ENCODE results near the gene PLD4.

The PLD4 gene

GRCh38 chr14:104929268-104930230, 4.9 kb downstream of the PLD4 start:
- no peak for FAIRE-seq

- FAIRE-seq: no peak
Measured at GRCh38 chr14:104930526-104931303, 6.0 kb downstream of the PLD4 start.

GRCh38 chr14:104931304-104931770, 6.7 kb downstream of the PLD4 start:
- FAIRE-seq: no peak

- FAIRE-seq: no peak
Measured at GRCh38 chr14:104931771-104932675, 7.3 kb downstream of the PLD4 start.

GRCh38 chr14:104932676-104933631, 8.3 kb downstream of the PLD4 start:
- no peak for FAIRE-seq

- FAIRE-seq: no peak
Measured at GRCh38 chr14:104933746-104934733, 9.4 kb downstream of the PLD4 start.

GRCh38 chr14:104935026-104935650, 10.5 kb downstream of the PLD4 start:
- FAIRE-seq: no peak

- no peak for FAIRE-seq
Measured at GRCh38 chr14:104935955-104936354, 11.3 kb downstream of the PLD4 start.

GRCh38 chr14:104936361-104937155, 11.9 kb downstream of the PLD4 start:
- FAIRE-seq: no peak

- FAIRE-seq: no peak
Measured at GRCh38 chr14:104937161-104937560, 12.5 kb downstream of the PLD4 start.

GRCh38 chr14:104937694-104938365, 13.2 kb downstream of the PLD4 start:
- no peak for FAIRE-seq

GRCh38 chr14:104938436-104938835, 13.8 kb downstream of the PLD4 start:
- no peak for FAIRE-seq

GRCh38 chr14:104938960-104939359, 14.3 kb downstream of the PLD4 start:
- FAIRE-seq: no peak

GRCh38 chr14:104939666-104940410, 15.2 kb downstream of the PLD4 start:
- no peak for FAIRE-seq

GRCh38 chr14:104940526-104941150, 16.0 kb downstream of the PLD4 start:
- no peak for FAIRE-seq

- FAIRE-seq: no peak
Measured at GRCh38 chr14:104941508-104942365, 17.1 kb downstream of the PLD4 start.

Measured in colon (tissue), 2 donors.